Islet precursor cell (in vitro differentiated cells): ENCODE data around the gene CHRM5.

Experiments used
- DNase-seq: peaks from one replicate; pipeline ENCODE4 v3.0.0-alpha.2; 2018

CHRM5 gene

GRCh38 chr15:33968224-33968623, at the start of gene CHRM5:
CHRM5 (plus strand) TSS chr15:33968497; CDS start chr15:34062718, 94,221 bp downstream.
- no peak for DNase-seq

- no peak for DNase-seq
Measured at GRCh38 chr15:33923446-33923845, 44.9 kb upstream of the CHRM5 start.

- no peak for DNase-seq
Measured at GRCh38 chr15:33926260-33926659, 42.0 kb upstream of the CHRM5 start.

GRCh38 chr15:33932734-33933133, 35.6 kb upstream of the CHRM5 start:
- no peak for DNase-seq

GRCh38 chr15:33934396-33934795, 33.9 kb upstream of the CHRM5 start:
- DNase-seq, result no peak

GRCh38 chr15:33934921-33935320, 33.4 kb upstream of the CHRM5 start:
- no peak for DNase-seq

- DNase-seq, result no peak
Measured at GRCh38 chr15:33941279-33942063, 26.8 kb upstream of the CHRM5 start.

GRCh38 chr15:33946152-33946551, 22.1 kb upstream of the CHRM5 start:
- no peak for DNase-seq

- DNase-seq, result no peak
Measured at GRCh38 chr15:33955945-33956344, 12.4 kb upstream of the CHRM5 start.

GRCh38 chr15:33956397-33956796, 11.9 kb upstream of the CHRM5 start:
- no peak for DNase-seq

GRCh38 chr15:33959844-33960548, 8.3 kb upstream of the CHRM5 start:
- DNase-seq, result no peak

GRCh38 chr15:33960549-33960935, 7.8 kb upstream of the CHRM5 start:
- DNase-seq, result no peak

- DNase-seq, result no peak
Measured at GRCh38 chr15:33963831-33964664, 4.2 kb upstream of the CHRM5 start.

GRCh38 chr15:33964665-33965040, 3.6 kb upstream of the CHRM5 start:
- no peak for DNase-seq

GRCh38 chr15:33968821-33969220, 524 bp downstream of the CHRM5 start:
- DNase-seq, result no peak

- no peak for DNase-seq
Measured at GRCh38 chr15:33971811-33972210, 3.5 kb downstream of the CHRM5 start.

GRCh38 chr15:33975022-33975565, 6.8 kb downstream of the CHRM5 start:
- DNase-seq, result no peak

- no peak for DNase-seq
Measured at GRCh38 chr15:33980159-33980558, 11.9 kb downstream of the CHRM5 start.

- DNase-seq, result no peak
Measured at GRCh38 chr15:33982516-33982915, 14.2 kb downstream of the CHRM5 start.

- peak; percentile 91 for DNase-seq
Measured at GRCh38 chr15:33985287-33985686, 17.0 kb downstream of the CHRM5 start.

- no peak for DNase-seq
Measured at GRCh38 chr15:33985751-33986150, 17.5 kb downstream of the CHRM5 start.

- DNase-seq, result no peak
Measured at GRCh38 chr15:33987444-33987843, 19.1 kb downstream of the CHRM5 start.

GRCh38 chr15:33988384-33988783, 20.1 kb downstream of the CHRM5 start:
- no peak for DNase-seq
